Activated CD4-positive, alpha-beta T cell treated with anti-CD3 and anti-CD28 coated beads for 1 hour (primary cell): ENCODE measurements around the gene STUM.
"Not testable (repeated sequence)": the region's sequence is repeated elsewhere in the genome, so short reads cannot be mapped to it uniquely, and the experiment has no call there.

Experiments used
- DNase-seq: peaks from one replicate; pipeline ENCODE4 v3.0.0-alpha.2; 2020

Gene STUM

DNA sequence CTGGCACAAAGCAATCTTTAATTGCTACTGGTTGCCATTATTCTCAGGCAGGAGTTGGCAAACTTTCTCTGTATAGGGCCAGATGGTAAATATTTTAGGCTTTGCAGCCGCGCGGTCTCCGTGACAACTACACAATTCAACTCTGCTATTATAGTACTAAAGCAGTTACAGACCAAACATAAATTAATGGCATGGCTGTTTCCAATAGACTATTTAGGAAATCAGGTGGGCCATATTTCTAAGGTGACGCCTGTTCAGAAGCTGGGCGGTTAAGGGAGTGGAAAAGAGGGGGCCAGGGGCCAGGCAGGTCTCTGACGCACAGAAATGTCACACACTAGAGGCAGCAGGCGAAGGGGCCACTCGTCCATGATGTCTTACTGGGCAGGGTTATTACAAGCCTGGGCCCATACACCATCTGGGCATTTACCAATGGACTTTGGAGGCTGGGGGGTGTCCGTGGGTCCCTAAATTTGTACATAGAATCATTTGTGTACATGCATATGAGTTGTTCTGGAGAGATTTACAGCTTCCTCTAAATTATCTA is 80.1 kb downstream of the STUM start:
- DNase-seq = no peak

DNA sequence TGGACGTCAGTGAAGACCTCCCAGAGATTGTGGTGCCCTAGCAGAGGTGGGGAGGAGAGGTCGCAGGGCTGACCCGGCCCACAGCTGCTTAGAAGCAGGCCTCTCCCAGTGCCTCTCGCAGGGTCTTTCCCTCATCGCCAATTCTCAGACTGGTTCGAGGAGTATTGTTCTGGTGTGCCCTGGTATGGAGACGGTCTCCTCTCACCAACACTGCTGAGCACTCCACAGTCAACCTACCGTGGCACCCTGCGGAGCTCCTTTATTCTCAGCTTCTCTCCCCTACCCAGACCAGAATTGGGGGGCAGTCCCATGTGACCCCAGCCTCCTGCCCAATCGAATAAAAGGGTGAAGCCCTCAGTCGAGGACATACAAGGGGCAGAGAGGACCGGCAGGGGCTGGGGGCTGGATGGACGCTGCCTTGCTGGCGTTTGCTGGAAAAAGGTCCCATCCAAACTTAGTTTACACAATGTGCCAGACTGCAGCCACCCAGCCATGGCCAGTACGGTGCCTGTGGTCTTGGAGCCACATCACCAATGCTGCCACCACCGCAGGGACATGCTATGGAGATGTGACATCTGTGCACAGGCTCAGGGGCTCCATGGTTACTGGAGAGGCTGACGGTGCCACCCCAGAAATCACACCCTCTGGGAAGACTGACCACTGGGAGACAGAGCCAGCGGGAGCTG is 80.8 kb downstream of the STUM start:
- no peak for DNase-seq

DNA sequence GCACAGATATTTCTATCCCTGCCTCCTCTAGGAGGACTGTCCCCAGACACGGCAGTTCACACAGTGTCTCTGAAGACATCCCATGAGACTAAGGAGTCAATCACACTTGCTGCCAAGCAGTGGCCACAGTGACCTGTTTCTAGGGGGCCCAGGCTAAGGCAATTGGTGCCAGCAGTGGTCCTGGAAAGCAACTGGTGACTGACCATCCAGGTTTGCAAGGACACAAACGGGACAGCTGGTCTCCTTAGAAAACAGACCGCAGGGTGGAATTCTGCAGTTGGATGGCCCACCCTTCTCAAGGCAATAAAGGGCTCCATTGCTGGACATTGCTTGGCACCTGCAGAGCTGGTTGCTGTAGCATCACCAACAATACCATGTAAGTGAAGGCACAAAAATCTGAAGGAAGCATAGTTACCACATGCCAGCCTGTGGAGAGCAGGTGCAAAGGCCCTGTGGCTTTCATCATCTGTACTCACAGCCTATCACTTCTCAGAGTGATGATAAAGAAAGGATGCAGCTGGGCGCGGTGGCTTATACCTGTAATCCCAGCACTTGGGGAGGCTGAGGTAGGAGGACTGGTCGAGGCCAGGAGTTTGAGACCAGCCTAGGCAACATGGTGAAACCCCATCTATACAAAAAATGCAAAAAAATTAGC is 81.5 kb downstream of the STUM start:
- DNase-seq = no peak

DNA sequence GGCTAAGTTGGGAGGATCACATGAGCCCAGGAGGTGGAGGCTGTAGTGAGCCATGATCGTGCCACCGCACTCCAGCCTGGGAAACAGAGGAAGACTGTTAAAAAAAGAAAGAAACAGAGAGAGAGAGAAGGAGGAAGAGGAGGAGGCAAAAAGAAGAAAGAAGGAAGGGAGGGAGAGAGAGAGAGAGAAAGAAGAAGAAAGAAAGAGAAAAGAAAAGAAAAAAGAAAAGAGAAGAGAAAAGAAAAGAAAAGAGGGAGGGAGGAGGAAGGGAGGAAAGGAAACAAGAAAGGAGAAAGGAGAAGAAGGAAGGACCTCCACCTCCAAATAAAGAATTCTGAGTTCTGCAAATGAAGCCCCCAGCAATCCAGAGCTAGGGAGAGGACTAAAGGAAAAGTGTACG is 82.0 kb downstream of the STUM start:
- DNase-seq = no peak

DNA sequence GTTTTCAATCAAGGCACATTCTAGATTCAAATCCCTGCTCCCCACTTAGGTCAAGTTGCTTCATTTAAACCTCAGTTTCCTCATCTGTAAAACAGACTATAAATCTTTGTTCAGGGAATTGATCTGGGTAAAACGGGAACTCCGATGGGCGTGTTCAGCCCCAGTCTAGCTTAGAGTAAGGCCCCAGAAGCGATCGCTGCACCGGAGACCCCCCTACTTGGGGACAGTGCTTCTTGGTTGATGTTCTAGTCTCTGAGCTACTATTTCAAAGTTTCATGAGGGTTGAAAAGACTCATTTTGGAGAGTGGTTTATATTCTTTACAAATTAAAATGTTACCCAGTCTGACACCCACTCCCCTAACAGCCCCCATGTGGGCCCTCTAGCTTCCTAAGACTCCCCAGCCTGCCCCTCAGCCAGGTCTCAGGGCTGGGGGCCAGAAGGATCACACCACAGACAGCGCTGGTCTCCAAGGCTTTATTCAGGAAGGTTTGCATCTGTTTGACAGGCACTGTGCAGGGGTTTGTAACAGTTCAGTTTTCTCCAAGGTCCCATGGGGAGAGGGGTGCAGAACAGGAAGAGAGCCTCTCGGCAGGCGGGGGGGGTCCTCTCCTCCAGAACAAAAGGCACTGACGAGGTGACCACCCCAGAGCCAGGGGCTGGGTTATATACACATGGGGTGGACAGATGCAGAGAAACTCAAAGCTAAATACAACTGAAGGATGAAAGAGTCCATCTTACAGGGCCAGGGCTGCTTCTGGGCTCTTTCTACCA is 82.9 kb downstream of the STUM start:
- no peak for DNase-seq

DNA sequence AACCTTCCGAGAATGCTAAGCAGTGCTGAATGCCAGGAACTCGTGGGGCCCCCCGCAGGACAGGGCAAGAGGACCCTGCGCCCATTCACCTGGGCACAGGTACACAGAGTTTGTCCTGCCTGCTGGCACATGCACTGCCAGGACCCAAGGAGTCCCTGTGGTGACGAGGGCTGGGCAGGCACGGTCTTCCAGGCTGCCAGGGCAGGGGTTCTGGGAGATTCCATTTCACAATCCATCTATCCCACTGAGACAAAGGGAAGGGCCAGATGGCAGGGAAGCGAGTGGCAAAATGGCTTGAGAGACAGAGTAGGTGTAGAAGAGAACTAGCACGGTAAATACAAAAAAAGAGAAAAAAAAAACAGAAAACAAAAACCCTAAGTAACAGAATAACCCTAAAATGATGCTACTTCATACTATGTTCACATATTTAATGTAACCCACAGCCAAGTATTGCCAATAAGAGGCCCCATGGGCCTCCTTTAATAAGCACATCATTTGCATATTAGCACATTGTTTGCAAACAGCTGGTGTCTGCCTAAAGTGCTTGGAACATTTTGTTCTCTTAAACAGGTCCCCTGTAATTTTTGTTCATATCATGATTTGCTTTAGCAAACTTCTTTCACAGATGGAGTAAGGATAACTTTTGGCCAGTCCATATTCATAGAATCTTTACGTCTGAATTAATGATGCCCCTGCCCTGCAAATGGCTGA is 83.8 kb downstream of the STUM start:
- no peak for DNase-seq

DNA sequence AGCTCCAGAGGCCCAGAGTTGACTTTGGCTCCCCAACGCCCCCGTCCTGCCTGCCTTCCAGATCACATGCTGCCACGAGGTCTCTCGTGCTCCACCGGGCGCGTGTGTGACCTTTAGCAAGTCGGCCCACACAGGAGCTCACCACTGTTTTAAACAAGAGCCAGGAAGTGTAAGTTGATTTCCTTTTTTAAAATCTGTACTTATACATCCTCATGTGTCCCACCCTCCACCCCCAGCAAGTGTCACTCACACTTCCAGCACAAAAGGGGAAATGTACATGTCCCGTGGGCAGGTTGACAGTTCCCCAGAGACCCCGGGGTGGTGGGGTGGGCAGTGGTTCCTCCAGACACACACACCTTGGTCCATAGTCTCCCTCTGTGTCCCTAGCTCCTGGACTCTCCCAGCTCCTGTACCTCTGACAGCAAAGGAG is 84.4 kb downstream of the STUM start:
- no peak for DNase-seq

DNA sequence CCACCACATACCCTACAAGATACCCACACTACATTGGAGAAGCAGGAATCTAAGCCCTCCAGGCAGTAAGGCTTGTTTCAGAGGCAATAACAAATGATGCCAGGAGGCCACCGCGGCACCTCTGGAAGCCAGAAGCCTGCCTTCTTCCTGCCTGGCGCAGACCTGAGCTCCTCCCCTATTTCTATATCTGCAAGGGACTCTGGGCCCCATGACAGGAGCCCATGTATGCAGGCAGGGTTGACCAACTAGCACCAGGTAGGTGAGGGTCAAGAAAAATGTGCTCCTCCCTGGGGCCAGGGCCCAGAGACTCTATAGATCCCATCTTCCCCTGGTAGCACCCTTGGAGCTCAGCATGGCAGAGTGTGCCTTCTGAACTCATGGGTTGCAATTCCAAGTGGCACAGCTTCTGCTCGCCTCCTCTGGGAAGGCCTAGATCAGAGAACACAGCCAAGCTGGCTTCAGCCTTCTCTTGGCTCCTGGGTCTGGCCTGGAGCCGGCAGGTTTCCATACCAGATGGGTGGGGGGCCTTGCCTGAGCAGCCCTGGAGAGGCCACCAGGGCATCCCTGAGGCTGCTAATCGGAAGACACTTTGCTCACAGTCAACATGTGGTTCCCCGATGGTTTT is 85.1 kb downstream of the STUM start:
- DNase-seq = no peak

DNA sequence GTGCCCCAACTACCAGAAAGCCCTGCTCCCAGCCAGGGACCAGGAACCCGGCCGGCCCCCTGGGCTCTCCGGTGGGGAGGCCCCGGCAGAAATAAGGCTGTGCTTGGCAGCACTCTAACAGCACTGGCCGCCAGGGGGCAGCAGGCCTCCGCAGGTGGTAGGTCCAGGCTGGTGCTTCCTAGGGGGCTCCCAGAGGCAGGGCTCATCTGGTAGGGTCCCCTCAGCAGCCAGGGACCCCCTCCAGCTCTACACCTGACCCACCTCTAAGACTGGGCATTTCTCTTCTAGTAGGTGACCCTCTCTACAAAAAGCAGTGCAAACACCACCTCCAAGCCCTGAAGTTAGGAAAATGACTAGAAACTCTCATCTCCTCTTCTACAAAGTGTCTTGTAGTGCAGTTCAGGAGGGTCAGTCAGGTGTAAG is 85.6 kb downstream of the STUM start:
- peak; percentile 70 for DNase-seq

DNA sequence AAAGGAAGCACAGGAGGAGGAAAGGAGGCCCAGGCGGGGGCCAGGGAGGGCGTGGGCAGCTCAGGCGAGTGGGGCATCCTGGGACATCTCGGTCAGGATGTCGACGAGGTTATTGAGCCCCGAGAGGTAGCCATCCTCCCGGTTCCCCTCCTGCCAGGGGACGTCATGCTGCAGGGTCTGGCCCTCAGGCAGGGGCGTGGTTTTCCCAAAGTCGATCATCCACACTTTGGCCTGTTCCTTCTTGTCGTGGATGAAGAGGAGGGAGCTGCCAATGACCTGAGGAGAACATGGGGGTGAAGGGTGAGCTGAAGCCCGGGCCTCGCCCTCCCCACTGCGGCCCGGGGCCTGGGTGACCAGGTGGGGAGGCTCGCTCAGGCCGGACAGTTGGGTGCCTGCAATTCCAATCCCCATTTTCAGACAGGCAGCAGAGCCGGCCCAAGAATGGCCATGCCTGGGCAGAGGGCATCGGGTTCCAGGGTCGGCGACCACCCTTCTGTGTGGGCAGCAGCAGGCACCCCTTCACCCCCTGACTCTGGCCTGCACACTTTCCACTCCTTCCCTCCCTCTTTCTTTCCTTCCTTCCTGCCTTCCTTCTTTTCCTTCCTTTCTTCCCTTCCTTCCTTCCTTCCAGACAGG is 86.2 kb downstream of the STUM start:
- no peak for DNase-seq

DNA sequence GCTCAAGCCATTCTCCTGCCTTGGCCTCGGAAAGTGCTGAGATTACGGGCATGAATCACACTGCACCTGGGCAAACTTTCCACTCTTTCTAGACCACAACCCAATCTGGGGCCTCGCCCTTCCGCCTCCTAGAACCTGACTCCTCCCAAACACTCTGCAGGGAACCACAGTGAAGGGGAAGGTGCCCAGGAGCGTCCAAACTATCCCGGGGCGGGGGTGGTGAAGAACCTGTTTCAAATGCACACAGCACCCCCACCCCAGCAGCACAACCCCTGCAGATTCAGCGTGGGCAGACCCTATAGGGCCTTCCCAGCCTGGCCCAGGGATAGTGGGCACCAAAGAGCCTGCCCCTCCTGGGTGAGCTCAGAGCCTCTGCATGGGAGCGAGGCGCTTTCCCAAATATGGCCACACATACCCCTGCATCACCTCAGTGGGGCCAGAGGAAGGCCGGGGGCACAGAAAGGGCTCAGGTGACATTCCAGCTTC is 86.9 kb downstream of the STUM start:
- DNase-seq = peak; percentile 45

DNA sequence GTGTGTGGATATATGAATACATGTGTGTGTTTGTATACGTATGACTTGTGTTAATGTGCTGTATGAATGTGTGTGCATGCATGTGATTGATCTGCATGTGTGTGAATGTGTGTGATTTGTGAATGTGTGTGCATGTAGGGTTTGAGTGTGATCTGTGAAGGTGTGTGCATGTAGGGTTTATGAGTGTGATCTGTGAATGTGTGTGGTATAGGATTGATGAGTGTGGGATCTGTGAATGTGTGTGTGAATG is 88.2 kb downstream of the STUM start:
- DNase-seq = no peak

DNA sequence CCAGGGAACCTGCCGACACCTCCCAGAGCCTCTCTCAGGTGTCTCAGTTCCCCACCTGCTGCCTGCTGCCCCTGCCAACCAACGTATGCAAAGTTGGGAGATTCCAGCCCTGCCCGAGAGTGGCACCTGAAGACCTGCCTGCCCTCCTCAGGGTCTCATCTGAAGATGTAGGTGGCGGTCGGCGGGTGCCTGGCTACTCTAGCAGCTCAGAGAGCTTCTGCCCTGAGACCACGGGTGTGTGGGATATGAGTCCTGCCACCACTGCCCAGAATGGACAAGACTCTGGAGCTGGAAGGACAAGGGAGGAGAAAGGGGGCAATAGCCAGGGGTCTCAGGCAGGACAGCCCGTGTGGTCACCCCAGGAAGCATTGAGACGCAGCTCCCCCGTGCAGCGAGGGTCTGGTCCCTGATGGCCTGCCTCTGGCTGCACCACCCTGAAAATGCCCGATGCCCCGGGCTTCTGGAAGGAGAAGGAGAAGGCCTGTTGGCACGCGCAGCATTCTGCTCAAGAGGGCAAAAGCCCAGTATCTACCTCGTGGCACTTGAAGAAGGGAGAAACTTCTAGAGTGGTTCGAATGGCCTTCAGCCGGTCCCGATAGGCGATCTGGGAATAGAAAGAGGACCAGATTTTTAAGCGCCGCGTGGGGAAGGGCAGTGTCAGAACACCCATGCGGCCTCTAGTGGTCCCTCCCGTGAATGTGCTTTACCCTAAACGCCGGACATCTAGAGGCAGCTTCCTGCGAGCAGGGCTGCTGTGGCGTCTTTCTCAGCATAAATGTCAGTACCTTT is 88.8 kb downstream of the STUM start:
- no peak for DNase-seq

DNA sequence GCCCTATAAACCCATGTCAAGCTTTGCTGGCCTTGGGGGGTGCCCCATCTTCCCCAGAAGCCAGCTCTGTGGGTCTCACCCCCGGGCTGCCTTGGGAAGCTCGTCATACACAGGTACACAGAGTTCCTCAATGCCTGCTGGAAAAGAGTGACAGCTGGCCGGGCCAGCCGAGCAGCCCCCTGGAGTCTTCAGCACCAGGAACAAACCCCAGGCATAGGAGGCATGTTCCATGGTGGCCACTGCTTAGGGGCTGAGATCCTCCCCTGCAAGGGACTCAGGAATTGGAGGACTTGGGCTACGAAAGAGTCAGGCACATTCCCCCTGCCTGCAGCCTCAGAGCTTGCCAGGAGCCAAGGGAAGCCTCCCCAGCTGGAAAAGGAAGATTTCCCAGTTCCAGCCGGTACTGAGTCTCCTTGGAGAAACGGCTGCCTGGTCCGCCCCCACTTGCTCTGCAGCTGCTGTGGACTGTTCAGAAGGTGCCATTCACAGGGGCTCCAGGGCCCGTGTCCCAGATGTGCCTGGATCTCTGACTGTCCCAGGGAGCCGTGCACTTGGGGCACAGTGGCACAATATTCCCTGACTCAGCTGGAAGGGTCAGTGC is 89.5 kb downstream of the STUM start:
- DNase-seq = no peak

DNA sequence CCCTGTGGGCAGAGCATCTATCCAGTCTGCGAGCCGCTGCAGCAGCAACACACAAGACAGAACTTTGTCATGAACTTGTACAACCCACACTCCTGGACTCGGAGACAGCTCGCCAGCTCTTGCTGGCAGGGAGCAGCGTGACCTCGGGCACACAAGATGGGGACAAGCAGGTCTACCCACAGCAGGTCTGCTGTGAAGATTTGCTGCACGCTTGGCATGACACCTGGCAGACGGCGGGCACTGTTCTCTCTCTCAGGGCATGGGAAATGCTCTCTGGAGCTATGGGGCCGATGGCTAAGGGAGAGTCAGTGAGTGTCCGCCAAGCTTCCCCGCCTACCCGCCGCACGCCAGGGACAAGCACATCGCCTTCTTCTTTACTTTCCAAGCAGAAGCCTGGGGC is 90.0 kb downstream of the STUM start:
- DNase-seq = no peak

DNA sequence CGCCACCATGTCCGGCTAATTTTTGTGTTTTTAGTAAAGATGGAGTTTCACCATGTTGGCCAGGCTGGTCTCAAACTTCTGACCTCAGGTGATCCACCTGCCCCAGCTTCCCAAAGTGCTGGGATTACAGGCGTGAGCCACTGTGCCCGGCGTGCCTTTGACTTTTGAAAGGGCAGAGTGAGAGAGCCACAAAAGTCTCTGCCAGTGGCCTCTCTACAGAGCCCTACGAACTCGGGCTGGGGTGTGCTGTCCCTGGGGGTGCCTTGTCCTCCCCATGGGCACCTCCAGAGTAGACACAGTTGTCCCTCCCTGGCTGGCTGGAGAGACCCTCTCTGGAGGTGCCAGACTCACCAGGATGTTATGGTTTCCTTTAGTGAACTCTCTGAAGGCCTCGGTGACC is 90.6 kb downstream of the STUM start:
- not testable (repeated sequence) for DNase-seq

DNA sequence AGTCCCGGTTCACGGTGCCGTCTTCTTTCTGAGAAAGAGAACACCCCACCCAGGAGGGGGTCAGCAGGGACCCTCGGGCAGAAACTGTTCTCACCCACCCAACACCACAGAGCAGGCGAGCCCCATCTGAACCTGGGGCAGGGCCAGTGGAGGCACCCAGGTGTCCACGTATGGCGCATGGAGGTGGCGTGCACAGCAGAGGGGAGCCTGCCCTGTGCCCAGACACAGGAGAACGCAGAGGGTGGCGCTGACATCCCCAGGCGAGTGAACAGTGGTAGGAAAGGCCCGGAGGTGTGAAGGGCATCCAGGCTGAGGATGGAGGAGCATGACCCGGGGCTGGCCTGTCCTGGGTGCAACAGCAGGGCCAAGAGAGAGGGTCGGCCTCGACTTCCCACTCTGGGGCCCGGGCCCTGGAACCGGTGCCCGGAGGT is 91.1 kb downstream of the STUM start:
- no peak for DNase-seq

DNA sequence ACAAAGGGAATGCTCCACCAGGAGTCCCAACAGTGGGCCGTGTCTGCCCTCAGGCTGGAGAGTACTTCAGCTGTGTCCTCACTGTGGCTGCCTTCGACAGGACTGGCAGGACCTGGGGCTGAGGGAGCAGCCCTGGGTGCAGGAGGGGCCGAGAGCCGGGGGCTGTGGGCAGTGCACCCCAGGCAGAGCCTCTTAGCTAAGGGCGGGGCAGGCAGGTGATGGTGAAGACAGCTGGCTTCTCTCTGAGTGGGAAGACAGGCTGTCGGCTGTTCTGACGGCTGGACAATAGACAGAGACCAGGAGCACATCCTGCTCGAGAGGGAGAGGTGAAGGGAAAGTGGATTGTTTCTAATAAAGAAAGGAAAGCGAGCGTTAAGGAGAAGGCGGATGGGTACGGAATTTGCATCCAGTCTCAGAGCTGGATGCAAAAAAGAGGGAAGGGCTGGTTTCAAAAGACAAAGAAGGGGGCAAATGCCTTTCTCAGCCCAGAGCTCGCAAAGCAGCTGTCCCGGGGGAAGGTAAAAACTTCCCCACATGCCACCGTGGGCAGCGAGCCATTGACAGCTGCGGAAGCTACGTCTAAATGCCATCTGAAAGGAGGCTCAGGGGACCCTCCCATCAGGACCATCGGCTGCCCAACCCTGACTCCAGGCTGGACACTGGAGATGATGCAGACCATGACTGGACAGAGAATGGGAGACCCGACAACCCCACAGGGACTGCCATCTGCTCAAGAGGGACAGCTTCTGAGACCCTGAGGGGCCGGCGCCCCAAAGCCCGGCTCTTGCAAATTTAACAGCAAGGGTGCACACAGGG is 92.0 kb downstream of the STUM start:
- DNase-seq = no peak

DNA sequence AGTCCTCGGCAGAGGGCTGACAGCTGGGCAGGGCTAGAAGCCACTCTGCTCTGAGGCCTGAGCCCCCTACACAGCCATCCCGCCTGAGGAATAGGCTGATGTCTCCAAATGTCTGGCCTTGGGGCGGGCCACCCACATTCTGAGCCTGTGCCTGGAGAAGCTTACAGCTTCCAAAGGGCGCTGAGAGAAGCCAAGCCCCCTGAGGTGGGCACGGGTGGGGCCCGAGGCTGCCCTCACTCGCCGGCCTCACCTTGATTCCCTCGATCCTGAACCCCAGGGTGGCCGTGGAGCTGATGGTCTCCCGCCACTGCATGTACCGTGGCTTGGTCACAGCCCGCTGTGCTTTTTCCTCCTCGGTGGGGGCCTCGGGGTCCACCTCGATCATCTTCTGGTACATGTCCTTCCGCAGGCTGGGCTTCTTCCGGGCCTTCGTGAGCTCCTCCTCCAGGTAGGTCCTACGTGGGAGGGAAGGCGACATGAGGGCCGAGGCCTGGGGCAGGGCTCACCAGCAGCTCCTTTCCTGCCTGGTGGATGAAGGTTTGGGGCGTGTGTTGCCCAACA is 93.2 kb downstream of the STUM start:
- DNase-seq = no peak

DNA sequence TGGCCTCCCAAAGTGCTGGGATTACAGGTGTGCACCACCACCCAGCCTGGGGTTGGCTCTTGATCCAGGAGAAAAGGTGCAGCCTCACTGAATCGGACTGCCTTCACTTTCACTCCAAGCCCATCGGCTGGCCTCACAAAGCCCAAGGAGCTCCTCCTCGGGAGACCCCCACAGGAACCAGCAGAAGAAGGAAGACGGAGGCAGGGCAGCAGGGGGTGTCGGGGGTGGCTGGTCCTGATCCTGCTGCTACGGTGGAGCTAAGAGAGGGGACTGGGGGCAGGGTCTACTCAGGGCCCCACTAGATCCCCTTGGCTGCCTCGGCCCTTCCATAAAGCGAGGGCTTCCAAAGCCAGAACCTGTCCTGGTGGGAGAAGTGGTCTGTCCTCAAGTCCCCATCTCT is 93.9 kb downstream of the STUM start:
- no peak for DNase-seq
